SK-MEL-5 (cell line): ENCODE measurements around the gene MBNL1. TPM values are rescaled to one million over a fixed set of nuclear protein-coding genes. Genes with fewer than 3 reads are reported as not detected.

Source experiments
- DNase-seq: peaks from one replicate; pipeline ENCODE4 v3.0.0-alpha.2; 2016; ENCODE audit warnings: low read depth, low spot score
- in situ Hi-C: cut with HindIII; loops from 2 replicates; pipeline ENCODE4 v1.10.0; 2016; ENCODE audit warnings: low sequenced_read_pairs, high pct_unique_total_duplicates, low pct_unique_long_range_greater_than_20kb
- polyA plus RNA-seq, 2 experiments: library from polyadenylated mRNA; depleted of rRNA; stranded (reverse); fragments of >200 nt; gene quantifications; 2 replicates each; pipeline ENCODE4 v1.2.3, GENCODE V29; 2015
- total RNA-seq: library from RNA; depleted of rRNA; stranded (reverse); fragments of >200 nt; shearing (Covaris generic); gene quantifications from 2 replicates; pipeline ENCODE4 v1.2.3, GENCODE V29; 2014; rRNA removed

The MBNL1 gene, protein sequence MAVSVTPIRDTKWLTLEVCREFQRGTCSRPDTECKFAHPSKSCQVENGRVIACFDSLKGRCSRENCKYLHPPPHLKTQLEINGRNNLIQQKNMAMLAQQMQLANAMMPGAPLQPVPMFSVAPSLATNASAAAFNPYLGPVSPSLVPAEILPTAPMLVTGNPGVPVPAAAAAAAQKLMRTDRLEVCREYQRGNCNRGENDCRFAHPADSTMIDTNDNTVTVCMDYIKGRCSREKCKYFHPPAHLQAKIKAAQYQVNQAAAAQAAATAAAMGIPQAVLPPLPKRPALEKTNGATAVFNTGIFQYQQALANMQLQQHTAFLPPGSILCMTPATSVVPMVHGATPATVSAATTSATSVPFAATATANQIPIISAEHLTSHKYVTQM
- total RNA-seq: 116 and 127 TPM in 2 replicates
- polyA plus RNA-seq (2015; cell fraction: cytosol; rRNA removed): 58.8 and 93.4 TPM in 2 replicates
- 93.9 and 94.2 TPM in 2 replicates for polyA plus RNA-seq (2015; cell fraction: nucleus; rRNA removed)

DNA sequence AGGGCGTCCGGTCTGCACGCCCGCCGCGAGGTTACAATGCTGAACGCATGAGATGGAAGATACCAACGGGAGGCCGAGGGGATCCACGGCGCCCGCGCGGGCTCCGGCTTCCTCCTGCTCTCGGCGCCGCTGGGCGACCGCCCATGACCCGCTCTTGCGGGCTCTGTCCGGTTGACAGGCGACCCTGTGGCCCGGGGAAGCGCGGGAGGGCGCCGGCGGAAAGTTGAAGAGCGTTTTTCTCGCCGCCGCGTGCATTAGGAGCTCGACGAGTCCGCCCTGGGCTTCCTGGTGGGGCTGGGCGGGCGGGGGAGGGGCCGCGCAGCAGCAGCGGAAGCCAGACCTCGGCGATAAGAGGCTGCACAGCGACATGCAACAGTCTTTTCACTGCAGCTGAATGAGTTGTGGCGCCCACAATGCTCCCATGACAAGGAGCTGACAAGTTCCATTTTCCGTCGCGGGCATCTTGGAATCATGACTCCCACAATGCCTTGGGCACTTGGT lies at the start of gene MBNL1:
Gene MBNL1, plus strand, starts transcription at position 375 of the 501 bp plus-strand sequence. CDS start 31,265 bp downstream, outside the sequence.
- in situ Hi-C loops: no loop called here
- DNase-seq: peak; percentile 86

DNA sequence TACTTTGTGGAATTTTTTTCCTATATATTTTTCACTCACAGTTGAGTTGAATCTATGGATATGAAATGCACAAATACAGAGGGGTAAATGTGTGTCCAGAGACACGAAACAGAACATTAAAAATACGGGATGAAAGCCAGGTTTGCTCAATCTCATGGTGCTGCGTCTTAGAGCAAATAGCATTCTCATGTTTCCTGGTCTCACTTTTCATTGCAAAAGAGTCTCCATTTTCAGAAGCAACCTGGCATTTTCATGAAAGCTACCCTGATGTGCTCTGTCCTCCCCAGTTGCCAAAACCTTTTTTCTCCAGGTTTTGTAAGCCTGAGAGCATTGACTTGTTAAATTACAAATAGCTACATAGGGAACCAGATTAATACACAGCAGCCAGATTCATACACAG lies 49.5 kb upstream of the MBNL1 start:
- DNase-seq: no peak
- in situ Hi-C loops: no loop called here

DNA sequence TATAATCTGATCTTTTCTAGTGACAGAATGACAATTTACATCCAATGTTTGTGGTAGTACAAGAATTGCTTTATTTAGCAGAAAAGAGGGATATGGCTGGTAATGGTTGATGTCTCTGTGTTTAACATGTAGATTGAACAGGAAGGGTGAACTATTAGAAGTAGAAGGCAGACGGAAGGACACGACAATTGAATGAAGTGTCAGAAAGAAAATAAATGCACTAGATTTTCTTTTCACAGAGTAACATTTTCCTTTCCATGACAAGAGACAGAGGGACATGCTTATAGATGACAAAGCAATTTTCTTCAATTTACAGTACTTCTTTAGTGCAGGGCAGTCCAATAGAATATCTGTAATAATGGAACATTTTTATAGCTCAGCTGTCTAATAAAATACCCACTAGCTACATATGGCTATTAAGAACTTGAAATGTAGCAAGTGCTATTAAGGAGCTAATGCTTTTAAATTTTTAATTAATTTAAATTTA lies 48.9 kb upstream of the MBNL1 start:
- in situ Hi-C loops: no loop called here
- no peak for DNase-seq

DNA sequence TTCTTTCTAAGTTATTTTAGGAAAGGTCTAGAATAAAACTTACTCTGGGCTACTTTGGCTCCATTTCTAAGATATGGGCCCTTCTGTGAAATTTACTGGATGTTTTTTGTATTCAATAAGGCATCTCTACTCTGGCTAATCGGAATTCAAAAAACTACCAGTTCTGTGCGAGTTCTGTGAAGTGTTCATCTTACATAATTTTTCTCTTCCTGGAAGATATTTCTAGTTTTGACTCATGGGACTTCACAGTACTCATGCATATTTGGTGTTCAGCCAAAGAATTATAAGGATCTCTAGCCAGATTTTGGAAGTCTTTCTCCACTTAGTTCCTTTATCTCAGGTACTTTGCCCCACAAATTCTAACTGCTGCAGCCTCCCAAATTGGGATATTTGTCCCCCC lies 46.4 kb upstream of the MBNL1 start:
- DNase-seq: no peak
- in situ Hi-C loops: no loop called here

DNA sequence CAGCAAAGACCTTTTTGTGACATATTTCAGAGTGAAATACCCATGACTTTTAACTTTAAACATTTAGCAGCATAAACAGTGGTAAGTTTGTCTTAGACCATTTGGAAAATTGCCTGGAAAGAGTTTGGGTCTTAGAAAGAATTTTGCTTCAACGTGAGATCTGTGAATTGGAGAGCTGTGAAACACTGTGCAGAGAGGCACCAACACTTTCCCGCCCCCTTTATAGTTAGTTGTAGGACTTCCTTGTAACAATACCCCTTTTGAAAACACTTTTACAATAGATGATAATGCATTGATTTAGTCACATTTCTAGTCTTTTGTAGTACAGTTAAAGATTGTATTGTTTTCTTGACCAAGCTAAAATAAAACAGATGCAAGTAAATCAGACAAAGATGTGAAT lies 43.5 kb upstream of the MBNL1 start:
- in situ Hi-C loops: no loop called here
- no peak for DNase-seq

DNA sequence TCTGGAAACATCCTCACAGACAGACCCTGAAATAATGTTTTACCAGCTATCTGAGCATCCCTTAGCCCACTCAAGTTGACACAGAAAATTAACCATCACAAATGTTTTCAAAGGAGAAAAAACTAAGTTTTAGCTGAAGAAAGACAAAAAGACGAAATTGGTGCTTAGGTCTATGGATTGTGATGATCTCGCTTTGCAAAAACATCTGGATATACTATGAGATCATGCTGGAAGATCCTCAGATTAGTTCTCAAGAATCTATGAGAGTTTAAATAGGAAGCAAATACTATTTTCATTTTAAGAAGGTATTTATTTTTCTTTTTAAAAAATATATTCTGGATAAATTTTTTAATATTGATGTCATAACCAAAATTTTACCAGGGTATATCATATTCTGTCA lies 42.6 kb upstream of the MBNL1 start:
- no peak for DNase-seq
- in situ Hi-C loops: no loop called here

DNA sequence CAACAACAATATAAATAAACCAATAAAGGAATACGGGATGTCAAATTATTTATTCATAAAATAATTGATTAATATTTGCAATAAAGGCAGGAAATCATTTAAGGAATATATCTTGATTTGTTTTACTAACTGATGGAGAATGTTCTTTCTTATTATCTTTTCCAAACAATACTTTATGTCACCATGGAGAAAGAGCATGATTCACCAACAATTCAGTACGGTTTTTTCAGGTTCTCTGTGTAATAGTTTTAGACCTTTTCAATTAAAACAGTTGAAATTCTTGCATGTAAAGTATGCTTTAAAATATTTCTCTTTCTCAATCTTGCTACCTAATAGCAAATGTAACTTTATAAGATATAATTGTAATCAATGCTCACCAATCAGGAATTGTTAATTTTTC lies 41.7 kb upstream of the MBNL1 start:
- in situ Hi-C loops: no loop called here
- DNase-seq: no peak

DNA sequence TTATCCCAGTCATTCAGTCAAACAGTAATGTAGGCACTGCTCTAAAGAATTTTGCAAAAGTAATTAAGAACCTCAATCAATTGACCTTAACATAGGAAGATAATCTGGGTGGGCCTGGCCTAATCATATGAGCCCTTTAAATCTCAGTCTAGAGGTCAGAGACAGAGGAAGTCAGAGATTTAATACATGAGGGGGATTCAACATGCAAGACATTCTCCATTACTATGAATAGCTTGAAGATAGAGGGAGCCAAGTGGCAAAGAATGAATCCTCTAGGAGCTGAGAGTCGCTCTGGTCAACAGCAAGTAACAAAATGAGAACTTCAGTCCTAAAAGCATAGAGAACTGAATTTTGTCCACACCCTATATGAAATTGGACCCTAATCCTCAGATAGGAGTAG lies 39.0 kb upstream of the MBNL1 start:
- DNase-seq: peak; percentile 55
- in situ Hi-C loops: no loop called here

DNA sequence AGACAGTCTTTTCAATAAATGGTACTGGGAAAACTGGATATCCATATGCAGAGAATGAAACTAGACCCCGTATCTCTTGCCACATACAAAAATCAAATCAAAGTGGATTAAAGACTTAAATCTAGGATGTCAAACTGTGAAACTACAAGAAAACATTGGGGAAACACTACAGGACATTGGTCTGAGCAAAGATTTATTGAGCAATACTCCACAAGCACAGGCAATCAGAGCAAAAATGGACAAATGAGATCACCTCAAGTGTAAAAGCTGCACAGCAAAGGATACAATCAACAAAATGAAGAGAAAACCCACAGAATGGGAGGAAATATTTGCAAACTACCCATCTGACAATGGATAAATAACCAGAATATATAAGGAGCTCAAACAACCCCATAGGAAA lies 38.4 kb upstream of the MBNL1 start:
- in situ Hi-C loops: no loop called here
- DNase-seq: no peak

DNA sequence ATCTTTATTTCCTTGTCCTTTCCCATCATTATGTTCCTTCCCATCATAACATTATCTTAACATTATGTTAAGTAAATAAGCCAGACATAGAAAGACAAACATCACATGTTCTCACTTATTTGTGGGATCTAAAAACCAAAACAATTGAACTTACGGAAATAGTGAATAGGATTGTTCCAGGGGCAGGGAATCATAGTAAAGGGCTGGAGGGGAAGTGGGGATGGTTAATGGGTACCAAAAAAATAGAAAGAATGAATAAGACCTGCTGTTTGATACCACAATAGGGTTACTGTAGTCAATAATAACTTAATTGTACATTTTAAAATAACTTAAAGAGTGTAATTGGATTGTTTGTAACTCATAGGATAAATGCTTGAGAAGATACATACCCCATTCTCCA lies 36.7 kb upstream of the MBNL1 start:
- in situ Hi-C loops: no loop called here

DNA sequence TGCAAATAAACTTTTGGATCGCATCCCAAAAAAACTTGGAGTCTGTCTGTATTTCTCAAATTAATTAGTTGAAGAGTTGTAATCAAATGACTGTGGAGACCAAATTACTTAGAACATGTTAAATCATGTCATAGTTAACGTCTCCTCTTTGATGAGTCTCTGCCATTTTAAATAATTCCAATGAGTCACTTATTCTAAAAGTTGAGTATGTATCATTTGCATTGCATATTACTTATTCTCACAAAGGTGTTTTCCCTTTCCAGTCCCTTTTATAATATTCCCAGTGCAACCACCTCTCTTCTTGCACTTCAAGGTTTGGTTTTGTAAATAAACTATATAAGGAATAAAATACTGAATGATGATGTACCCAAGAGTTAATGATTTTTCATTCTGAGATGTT lies 36.0 kb upstream of the MBNL1 start:
- in situ Hi-C loops: no loop called here
- no peak for DNase-seq

More for the DNA sequence above, 36.7 kb upstream of the MBNL1 start:
- peak; percentile 51 for DNase-seq

DNA sequence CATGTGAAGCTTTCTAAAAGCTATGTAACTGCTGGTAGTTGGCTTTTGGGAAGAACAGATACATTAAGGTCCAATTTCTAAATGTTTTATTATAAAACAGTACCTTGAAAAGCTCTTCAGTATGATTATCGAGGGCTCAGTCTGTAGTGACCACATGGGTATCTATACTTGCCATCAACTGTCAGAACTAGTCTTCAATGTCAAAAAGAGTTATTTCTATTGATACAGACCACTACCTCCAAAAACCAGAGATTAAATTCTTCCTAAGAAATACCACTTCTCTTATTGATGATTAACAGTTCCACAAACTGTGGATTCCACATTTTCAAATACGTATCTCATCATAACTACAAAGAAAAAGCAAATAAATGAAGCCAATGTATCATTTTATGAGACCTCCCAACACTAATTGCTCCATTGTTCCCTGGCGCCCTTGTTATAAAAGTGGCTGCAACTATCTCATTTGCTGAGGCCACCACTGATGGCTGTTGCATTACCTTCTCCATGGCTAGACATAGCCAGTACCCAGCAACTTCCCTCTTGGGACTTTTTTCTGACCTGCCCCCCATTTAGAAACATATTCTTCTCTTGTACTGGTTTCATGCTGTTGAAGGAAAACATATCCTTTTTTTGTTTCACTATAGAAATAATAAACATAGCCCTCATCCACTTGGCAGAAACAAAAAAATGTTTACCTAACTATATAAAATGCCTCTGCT lies 33.9 kb upstream of the MBNL1 start:
- no peak for DNase-seq
- in situ Hi-C loops: no loop called here

DNA sequence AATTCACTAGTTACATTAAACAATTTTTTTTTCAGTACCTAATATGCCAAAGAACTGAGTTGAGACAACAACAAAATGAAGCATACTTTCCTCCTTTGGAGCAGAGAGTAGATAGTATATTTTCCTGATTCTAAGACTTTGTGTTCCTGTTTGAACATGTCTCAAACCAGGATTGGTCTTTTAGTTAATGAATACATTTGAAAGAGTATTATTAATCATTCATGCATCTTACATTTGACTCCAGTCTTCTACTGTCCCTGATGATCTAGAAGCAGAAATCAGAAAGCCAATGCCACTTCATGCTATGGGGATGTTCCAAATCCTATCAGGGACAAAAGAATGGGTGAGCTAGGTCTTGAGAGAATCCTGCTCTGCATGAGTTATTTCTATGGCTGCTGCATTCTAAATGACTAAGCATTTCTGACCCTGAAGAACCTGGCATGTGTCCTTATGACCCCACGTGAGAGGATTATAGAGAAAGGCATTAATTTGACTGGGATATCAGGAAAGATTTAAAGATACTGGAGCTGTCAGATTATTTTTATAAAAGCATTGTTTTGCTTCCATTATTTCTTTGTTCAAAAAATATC lies 32.9 kb upstream of the MBNL1 start:
- in situ Hi-C loops: no loop called here
- peak; percentile 44 for DNase-seq

DNA sequence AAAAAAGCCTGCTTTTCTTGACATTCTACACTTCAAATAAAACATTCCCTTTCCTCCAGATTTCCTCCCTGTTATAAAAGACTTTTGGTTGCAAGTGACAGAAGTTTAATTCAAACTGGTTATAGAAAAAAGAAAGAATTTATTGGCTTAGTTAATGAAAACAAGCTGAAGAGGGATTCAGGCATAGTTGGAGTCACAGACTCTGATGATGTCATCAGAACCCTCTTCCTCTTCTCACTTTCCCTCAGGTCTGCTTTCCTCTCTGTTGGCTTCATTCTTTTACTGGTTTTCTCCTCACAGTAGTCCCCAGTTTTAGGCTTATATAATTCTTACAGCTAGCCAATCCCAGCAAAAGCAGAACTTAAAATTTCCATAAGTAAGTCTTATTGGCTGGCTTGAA lies 32.0 kb upstream of the MBNL1 start:
- DNase-seq: no peak
- in situ Hi-C loops: no loop called here

DNA sequence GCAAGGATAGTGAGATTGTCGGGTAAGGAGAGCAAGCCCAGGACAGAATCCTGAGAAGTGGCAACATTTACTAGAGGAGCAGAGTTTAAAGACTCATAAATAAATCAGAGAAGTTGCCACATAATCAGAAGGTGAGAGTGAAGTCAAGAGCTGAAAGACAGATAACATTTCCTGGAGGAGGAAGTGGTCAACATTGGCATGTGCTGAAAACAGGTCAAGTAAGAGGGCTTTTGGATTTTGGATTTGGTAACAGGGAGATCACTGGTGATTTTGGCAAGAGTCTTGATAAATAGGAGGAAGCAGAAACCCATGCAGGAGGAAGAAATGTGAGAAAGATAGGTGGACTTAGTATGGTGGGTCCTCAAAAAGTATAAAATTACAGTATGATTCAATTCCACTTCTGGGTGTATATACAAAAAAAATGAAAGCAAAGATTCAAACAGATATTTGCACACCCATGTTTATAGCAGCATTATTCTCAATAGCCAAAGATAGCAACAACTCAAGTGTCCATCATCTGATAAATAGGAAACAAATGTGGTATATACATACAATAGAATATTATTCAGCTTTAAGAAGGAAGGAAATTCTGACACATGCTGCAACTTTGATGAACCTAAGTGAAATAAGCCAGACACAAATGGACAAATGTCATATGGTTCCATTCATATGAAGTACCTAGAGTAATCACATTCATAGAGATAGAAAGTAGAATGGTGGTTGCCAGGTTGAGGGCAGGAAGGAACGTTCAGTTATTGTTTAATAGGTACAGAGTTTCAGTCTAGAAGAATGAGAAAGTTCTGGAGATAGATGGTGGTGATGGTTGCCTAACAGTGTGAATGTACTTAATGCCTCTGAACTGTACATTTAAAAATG lies 27.3 kb upstream of the MBNL1 start:
- in situ Hi-C loops: no loop called here
- no peak for DNase-seq

DNA sequence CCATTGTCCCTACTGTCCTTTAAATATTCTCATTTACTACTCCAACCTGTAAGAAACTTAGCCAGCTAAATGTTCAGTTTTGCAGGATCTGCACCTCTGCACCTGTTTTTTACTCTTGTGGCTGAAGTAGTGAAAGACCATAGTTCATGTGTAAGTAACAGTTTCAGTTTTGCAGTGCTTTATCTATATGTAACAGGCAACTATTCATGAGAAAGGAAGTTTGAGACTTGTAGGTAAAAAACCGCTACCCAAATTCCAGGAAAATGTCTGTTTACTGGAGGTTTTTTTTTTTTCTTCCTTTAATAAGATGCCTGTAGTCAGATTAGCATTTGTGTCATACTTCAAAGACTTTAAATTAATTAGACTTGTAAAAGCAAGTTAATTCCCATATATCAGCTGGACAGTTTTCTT lies 25.4 kb upstream of the MBNL1 start:
- no peak for DNase-seq
- in situ Hi-C loops: no loop called here

DNA sequence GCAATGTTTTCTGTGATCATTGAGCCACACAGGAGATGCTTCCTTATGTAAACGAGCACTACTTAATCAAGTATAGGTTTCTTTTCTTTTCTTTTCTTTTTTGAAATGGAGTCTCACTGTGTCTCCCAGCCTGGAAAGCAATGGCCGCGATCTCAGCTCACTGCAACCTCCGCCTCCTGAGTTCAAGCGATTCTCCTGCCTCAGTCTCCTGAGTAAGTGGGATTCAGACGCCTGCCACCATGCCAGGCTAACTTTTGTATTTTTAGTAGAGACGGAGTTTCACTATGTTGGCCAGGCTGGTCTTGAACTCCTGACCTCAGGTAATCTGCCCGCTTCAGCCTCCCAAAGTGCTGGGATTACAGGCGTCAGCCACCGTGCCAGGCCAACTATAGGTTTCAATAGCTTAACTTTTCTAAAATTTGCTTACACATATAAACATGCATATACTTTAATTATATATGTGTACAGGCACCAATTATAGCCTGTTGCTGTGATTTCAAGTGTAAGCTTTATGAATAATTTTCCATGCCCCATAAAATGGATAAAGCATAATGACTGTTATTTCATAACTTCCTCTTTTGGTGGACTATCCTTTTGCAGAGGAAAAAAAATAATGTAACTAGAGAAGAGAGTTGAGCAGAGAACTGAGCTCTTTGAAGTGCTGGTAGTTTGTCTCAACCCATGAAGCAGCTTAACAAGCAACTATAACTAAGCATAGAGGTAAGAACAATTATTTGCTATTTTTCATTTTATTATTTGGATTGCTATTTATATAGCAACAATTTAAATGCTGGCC lies 24.8 kb upstream of the MBNL1 start:
- in situ Hi-C loops: no loop called here
- no peak for DNase-seq
